Vagina (tissue), 2 donors: ENCODE measurements around the gene NFE2L2.

Experiments used
- POLR2A ChIP-seq, 2 donors: fragments of 450-650 bp; IDR thresholded peaks; one replicate each; pipeline ENCODE4 v1.6.1; 2017; ENCODE audit warnings: antibody characterized with exemption in 2 of 2, mild to moderate bottlenecking in 2 of 2, moderate library complexity in 2 of 2
- POLR2AphosphoS5 ChIP-seq, 2 donors: sonication (generic); formaldehyde crosslinking; IDR thresholded peaks; one replicate each; pipeline ENCODE4 v1.9.0; 2017; ENCODE audit warnings: antibody characterized with exemption in 2 of 2, mild to moderate bottlenecking in 2 of 2, low read depth in 1 of 2; ENCODE audit not compliant: insufficient read depth in 1 of 2
- TF ChIP-seq, protein P1 (sequence below), 3 experiments: fragments of 450-650 bp in 2 of 3; fragments of 200-600 bp in 1 of 3; sonication (generic) in 1 of 3; IDR thresholded peaks; one replicate each; pipeline ENCODE4 v1.5.1; 2017 to 2019; ENCODE audit warnings: antibody characterized with exemption in 3 of 3, mild to moderate bottlenecking in 2 of 3, moderate library complexity in 2 of 3

DNA sequence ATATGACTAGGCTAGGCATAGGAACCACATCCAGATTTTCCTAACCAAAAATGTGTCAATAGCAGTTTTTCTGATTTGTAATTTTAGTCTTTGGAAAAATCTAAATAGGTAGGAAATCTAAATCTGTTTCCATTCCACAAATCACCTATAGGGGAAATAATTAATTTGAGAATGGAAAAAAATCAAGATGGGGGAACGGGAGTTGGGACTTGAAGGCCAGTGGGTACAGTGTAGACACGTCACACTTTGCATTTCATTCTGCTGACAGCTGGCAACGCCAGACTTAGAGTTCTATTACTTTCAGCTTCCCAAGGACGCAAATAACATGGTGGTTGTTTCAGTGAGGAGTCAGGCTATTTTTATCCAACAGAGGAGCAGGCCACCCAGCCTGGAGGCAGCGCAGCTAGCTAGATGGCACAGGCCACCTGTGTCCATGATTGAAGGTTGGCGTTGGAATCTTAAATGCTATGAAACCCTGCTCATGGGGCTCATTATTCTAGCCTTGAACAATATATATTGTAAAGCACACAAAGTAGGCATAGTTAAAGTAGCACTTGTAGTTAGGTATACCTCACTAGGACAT lies 28.6 kb downstream of the NFE2L2 start:
- TF ChIP-seq, protein P1, sequence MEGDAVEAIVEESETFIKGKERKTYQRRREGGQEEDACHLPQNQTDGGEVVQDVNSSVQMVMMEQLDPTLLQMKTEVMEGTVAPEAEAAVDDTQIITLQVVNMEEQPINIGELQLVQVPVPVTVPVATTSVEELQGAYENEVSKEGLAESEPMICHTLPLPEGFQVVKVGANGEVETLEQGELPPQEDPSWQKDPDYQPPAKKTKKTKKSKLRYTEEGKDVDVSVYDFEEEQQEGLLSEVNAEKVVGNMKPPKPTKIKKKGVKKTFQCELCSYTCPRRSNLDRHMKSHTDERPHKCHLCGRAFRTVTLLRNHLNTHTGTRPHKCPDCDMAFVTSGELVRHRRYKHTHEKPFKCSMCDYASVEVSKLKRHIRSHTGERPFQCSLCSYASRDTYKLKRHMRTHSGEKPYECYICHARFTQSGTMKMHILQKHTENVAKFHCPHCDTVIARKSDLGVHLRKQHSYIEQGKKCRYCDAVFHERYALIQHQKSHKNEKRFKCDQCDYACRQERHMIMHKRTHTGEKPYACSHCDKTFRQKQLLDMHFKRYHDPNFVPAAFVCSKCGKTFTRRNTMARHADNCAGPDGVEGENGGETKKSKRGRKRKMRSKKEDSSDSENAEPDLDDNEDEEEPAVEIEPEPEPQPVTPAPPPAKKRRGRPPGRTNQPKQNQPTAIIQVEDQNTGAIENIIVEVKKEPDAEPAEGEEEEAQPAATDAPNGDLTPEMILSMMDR (IDR thresholded peaks at IDR 0.05), result no peak
- TF ChIP-seq POLR2A (IDR thresholded peaks at IDR 0.05) (no peak), POLR2AphosphoS5 (IDR thresholded peaks at IDR 0.05; ENCODE audit: insufficient read depth in 1 of 2, low read depth in 1 of 2) (no peak)
